Measurements from ENCODE around the gene RASGRP1. TPM values are rescaled to one million over a fixed set of nuclear protein-coding genes. Genes with fewer than 3 reads are reported as not detected.

The RASGRP1 gene
- total RNA-seq, 1 donor from 2014 or later = 2.3 TPM

DNA sequence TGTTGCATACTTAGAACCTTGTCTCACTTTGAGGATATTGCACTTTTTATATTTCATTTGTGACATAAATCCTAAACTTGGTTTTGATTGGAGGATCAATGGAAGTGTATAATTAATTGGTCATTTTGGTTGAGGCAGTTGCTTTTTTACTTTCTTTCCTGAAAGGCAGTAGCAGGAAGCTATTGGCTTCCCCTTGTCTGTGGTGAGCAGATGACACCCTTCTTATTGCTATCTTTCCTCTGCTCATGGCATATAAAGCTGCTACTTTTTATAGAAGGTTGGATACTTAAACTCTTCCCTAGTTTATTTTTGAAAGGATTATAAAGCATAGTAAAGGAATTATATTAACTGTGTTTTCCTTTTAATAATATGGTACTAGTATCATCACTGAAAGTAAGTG lies 82.0 kb downstream of the RASGRP1 start:
- Histone ChIP-seq H3K4me1 (no peaks in the 10 kb centered on the region), H3K4me3 (no peak overlapping the region), H3K9me3 (no peaks in the 10 kb centered on the region), H3K27me3 (ENCODE audit: low read depth) (no peaks in the 10 kb centered on the region), H3K36me3 (peaks cover 37% of the 10 kb centered on the region), H3K27ac (no peak overlapping the region)
- no peak for DNase-seq
- TF ChIP-seq, protein P1, sequence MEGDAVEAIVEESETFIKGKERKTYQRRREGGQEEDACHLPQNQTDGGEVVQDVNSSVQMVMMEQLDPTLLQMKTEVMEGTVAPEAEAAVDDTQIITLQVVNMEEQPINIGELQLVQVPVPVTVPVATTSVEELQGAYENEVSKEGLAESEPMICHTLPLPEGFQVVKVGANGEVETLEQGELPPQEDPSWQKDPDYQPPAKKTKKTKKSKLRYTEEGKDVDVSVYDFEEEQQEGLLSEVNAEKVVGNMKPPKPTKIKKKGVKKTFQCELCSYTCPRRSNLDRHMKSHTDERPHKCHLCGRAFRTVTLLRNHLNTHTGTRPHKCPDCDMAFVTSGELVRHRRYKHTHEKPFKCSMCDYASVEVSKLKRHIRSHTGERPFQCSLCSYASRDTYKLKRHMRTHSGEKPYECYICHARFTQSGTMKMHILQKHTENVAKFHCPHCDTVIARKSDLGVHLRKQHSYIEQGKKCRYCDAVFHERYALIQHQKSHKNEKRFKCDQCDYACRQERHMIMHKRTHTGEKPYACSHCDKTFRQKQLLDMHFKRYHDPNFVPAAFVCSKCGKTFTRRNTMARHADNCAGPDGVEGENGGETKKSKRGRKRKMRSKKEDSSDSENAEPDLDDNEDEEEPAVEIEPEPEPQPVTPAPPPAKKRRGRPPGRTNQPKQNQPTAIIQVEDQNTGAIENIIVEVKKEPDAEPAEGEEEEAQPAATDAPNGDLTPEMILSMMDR (IDR thresholded peaks at IDR 0.05) = no peak
- ATAC-seq = no peak
- intact Hi-C loops (cut with DNase I) = no loop called here

- peaks cover 36% of the 10 kb centered on the region for H3K36me3 ChIP-seq
- DNase-seq (no peak), ATAC-seq (no peak)
- TF ChIP-seq, protein P1 (IDR thresholded peaks at IDR 0.05) = no peak
- H3K4me3 ChIP-seq = no peak overlapping the region
- no peak overlapping the region for H3K27ac ChIP-seq
- H3K4me1 ChIP-seq = no peaks in the 10 kb centered on the region
- H3K9me3 ChIP-seq = no peaks in the 10 kb centered on the region
- no peaks in the 10 kb centered on the region for H3K27me3 ChIP-seq (ENCODE audit: low read depth)
- intact Hi-C loops (cut with DNase I) = no loop called here
Measured at GRCh38 chr15:38481761-38482160, 82.9 kb downstream of the RASGRP1 start.

- no peak overlapping the region for H3K4me3 ChIP-seq
- no peaks in the 10 kb centered on the region for H3K4me1 ChIP-seq
- DNase-seq = no peak
- no peaks in the 10 kb centered on the region for H3K9me3 ChIP-seq
- peaks cover 40% of the 10 kb centered on the region for H3K36me3 ChIP-seq
- H3K27ac ChIP-seq = no peak overlapping the region
- no peaks in the 10 kb centered on the region for H3K27me3 ChIP-seq (ENCODE audit: low read depth)
- ATAC-seq = no peak
- TF ChIP-seq, protein P1 (IDR thresholded peaks at IDR 0.05) = no peak
- intact Hi-C loops (cut with DNase I) = no loop called here
Measured at GRCh38 chr15:38481113-38481512, 83.5 kb downstream of the RASGRP1 start.

DNA sequence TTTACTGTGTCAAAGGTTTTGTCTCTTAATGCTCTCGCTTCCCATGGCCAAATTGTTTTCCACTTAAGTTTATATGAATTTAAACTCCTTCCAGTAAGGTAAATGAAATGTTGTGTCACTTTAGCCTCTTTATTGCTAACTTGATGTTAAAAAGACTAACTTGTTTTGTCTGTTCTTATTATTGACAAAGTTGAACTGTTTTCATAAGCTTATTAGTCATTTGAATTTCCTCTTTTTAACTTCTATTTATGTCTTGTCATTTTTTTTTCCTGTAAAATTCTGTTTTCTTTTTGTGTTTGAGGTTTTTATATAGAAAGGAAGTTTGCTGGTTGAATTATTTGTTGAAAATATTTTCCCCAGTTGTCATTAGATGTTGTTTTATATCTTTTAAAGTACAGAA lies 84.9 kb downstream of the RASGRP1 start:
- ATAC-seq (no peak), DNase-seq (no peak)
- Histone ChIP-seq H3K9me3 (no peaks in the 10 kb centered on the region), H3K4me3 (no peak overlapping the region), H3K4me1 (no peaks in the 10 kb centered on the region), H3K27ac (no peak overlapping the region), H3K36me3 (peaks cover 54% of the 10 kb centered on the region), H3K27me3 (ENCODE audit: low read depth) (no peaks in the 10 kb centered on the region)
- TF ChIP-seq, protein P1 (IDR thresholded peaks at IDR 0.05) = no peak
- intact Hi-C loops (cut with DNase I) = no loop called here

- H3K27ac ChIP-seq = no peak overlapping the region
- ATAC-seq (no peak), DNase-seq (no peak)
- H3K4me3 ChIP-seq = no peak overlapping the region
- no peaks in the 10 kb centered on the region for H3K9me3 ChIP-seq
- peaks cover 59% of the 10 kb centered on the region for H3K36me3 ChIP-seq
- TF ChIP-seq, protein P1 (IDR thresholded peaks at IDR 0.05) = no peak
- intact Hi-C loops (cut with DNase I) = no loop called here
- no peaks in the 10 kb centered on the region for H3K4me1 ChIP-seq
- H3K27me3 ChIP-seq (ENCODE audit: low read depth) = no peaks in the 10 kb centered on the region
Measured at GRCh38 chr15:38479266-38479665, 85.3 kb downstream of the RASGRP1 start.

GRCh38 chr15:38477637-38478036 lies 87.0 kb downstream of the RASGRP1 start:
- TF ChIP-seq, protein P1 (IDR thresholded peaks at IDR 0.05) = no peak
- no peak overlapping the region for H3K4me3 ChIP-seq
- no peaks in the 10 kb centered on the region for H3K4me1 ChIP-seq
- H3K9me3 ChIP-seq = no peaks in the 10 kb centered on the region
- peaks cover 72% of the 10 kb centered on the region for H3K36me3 ChIP-seq
- no peaks in the 10 kb centered on the region for H3K27me3 ChIP-seq (ENCODE audit: low read depth)
- no peak overlapping the region for H3K27ac ChIP-seq
- DNase-seq = no peak
- ATAC-seq = no peak
- intact Hi-C loops (cut with DNase I) = no loop called here

Data from lower lobe of right lung (tissue), 2 donors.